SU-DHL-6 (cell line): Measurements from ENCODE around the gene EIF1.

Experiments
- H2AFZ ChIP-seq: fragments of 200-600 bp; sonication (generic); 2 replicates; pipeline ENCODE4 v1.6.1; 2014; ENCODE audit warnings: low read depth, mild to moderate bottlenecking, moderate library complexity, mixed read lengths, antibody characterized with exemption, low read length; ENCODE audit not compliant: severe bottlenecking
- H3F3A ChIP-seq: fragments of 200-600 bp; shearing (Covaris generic); 2 replicates; pipeline ENCODE4 v1.6.0; 2016; ENCODE audit warnings: antibody characterized with exemption, mild to moderate bottlenecking; ENCODE audit not compliant: insufficient read depth
- H3K27ac ChIP-seq: fragments of 200-600 bp; sonication (generic); 2 replicates; pipeline ENCODE4 v1.5.1; 2016; ENCODE audit warnings: low read depth, mild to moderate bottlenecking, low read length, moderate library complexity, mixed read lengths
- H3K27me3 ChIP-seq: fragments of 200-600 bp; sonication (generic), shearing (Covaris generic); 2 replicates; pipeline ENCODE4 v1.6.0; 2014; ENCODE audit warnings: mild to moderate bottlenecking, low read length
- H3K36me3 ChIP-seq: fragments of 200-600 bp; sonication (generic); 2 replicates; pipeline ENCODE4 v1.6.1; 2014; ENCODE audit warnings: mild to moderate bottlenecking, low read length, mixed read lengths
- H3K4me2 ChIP-seq: fragments of 300-600, 200-600 bp; shearing (Covaris generic), sonication (generic); 2 replicates; pipeline ENCODE4 v1.6.0; 2014; ENCODE audit warnings: low read length, low read depth, mild to moderate bottlenecking; ENCODE audit not compliant: poor library complexity, severe bottlenecking
- H3K4me3 ChIP-seq: fragments of 200-600 bp; sonication (generic); 2 replicates; pipeline ENCODE4 v1.5.1; 2014; ENCODE audit warnings: antibody characterized with exemption, low read length, mild to moderate bottlenecking, mixed read lengths; ENCODE audit not compliant: insufficient read depth, poor library complexity, severe bottlenecking
- H3K79me2 ChIP-seq: fragments of 200-600 bp; sonication (generic); 2 replicates; pipeline ENCODE4 v1.6.1; 2014; ENCODE audit warnings: mild to moderate bottlenecking, low read length, moderate library complexity; ENCODE audit not compliant: insufficient read depth
- H3K9ac ChIP-seq: fragments of 200-600 bp; sonication (generic); 2 replicates; pipeline ENCODE4 v1.7.0; 2014; ENCODE audit warnings: mild to moderate bottlenecking, low read length
- H3K9me2 ChIP-seq: fragments of 200-600 bp; sonication (generic); replicated peaks from 2 replicates; pipeline ENCODE4 v1.6.1; 2014; ENCODE audit warnings: low read length; ENCODE audit not compliant: insufficient read depth
- H3K9me3 ChIP-seq: fragments of 200-600 bp; sonication (generic); 2 replicates; pipeline ENCODE4 v1.6.1; 2014; ENCODE audit warnings: low read length, mixed read lengths; ENCODE audit not compliant: insufficient read depth
- H4K20me1 ChIP-seq: fragments of 200-600 bp; sonication (generic); 2 replicates; pipeline ENCODE4 v1.6.1; 2014; ENCODE audit warnings: low read depth, mild to moderate bottlenecking, antibody characterized with exemption, low read length, moderate library complexity, mixed read lengths
- EZH2phosphoT487 ChIP-seq: fragments of 200-600 bp; sonication (generic), shearing (Covaris generic); conservative IDR thresholded peaks from 2 replicates; pipeline ENCODE4 v1.6.1; 2018; ENCODE audit warnings: mild to moderate bottlenecking, antibody characterized with exemption, low read length, moderate library complexity, mixed read lengths
- TF ChIP-seq, protein P1 (sequence below): fragments of 200-600 bp; sonication (generic); IDR thresholded peaks from one replicate; pipeline ENCODE4 v1.5.1; 2017; ENCODE audit warnings: antibody characterized with exemption, mild to moderate bottlenecking, low read length, moderate library complexity; ENCODE audit not compliant: insufficient read depth, poor library complexity, severe bottlenecking

EIF1 gene

DNA sequence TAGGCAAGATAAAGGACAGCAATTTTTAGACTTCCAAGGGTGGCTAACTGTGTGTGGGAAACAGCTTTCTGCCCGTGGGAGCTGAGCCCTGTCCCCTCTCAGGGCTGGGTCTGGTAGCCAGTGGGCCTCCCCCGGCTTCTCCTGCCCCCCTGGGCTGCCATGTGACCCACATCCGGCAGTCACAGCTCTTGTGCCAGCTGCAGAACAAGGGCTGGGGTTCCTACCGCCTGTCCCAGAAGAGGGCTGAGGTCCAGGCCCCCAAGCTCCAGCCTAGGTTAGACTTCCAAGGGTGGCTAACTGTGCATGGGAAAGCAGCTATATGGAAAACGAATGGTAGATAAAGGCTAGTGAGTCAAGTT is 29.6 kb downstream of the EIF1 start:
- TF ChIP-seq, protein P1, sequence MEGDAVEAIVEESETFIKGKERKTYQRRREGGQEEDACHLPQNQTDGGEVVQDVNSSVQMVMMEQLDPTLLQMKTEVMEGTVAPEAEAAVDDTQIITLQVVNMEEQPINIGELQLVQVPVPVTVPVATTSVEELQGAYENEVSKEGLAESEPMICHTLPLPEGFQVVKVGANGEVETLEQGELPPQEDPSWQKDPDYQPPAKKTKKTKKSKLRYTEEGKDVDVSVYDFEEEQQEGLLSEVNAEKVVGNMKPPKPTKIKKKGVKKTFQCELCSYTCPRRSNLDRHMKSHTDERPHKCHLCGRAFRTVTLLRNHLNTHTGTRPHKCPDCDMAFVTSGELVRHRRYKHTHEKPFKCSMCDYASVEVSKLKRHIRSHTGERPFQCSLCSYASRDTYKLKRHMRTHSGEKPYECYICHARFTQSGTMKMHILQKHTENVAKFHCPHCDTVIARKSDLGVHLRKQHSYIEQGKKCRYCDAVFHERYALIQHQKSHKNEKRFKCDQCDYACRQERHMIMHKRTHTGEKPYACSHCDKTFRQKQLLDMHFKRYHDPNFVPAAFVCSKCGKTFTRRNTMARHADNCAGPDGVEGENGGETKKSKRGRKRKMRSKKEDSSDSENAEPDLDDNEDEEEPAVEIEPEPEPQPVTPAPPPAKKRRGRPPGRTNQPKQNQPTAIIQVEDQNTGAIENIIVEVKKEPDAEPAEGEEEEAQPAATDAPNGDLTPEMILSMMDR: no peak
- no peak for TF ChIP-seq EZH2phosphoT487
- H3K4me2 ChIP-seq: no peak overlapping the region
- no peaks in the 10 kb centered on the region for H4K20me1 ChIP-seq
- no peaks in the 10 kb centered on the region for H3K9me2 ChIP-seq
- H3K36me3 ChIP-seq: no peaks in the 10 kb centered on the region
- no peaks in the 10 kb centered on the region for H3F3A ChIP-seq
- no peaks in the 10 kb centered on the region for H3K79me2 ChIP-seq
- no peak overlapping the region for H3K4me3 ChIP-seq
- H3K27ac ChIP-seq: no peak overlapping the region
- H3K27me3 ChIP-seq: no peaks in the 10 kb centered on the region
- H3K9ac ChIP-seq: no peak overlapping the region
- no peaks in the 10 kb centered on the region for H3K9me3 ChIP-seq
- no peak overlapping the region for H2AFZ ChIP-seq

DNA sequence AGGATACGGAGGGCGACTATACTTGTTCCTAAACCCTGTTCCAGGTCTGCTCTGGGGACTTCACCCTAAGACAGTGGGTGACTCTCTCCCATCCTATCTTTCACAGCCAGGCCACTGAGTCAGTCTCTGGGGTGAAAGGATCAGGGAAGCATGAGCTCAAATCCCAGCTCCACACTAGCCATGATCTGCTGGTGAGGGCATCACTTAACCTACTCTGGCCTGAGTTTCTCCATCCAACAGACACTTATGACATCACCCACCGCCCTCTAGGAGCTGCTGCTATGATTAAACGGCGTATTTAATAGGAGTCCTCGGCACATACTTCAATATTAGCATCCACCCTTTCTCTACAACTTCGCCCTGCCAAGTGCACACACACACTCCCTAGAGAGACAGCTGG is 33.5 kb downstream of the EIF1 start:
- Histone ChIP-seq H4K20me1 (no peaks in the 10 kb centered on the region), H3K9me3 (no peaks in the 10 kb centered on the region), H3K79me2 (no peaks in the 10 kb centered on the region), H3K9ac (no peak overlapping the region), H3K4me3 (no peak overlapping the region), H2AFZ (no peak overlapping the region), H3K27me3 (no peaks in the 10 kb centered on the region), H3K36me3 (no peaks in the 10 kb centered on the region), H3K4me2 (no peak overlapping the region), H3K9me2 (no peaks in the 10 kb centered on the region), H3K27ac (no peak overlapping the region), H3F3A (no peaks in the 10 kb centered on the region)
- TF ChIP-seq EZH2phosphoT487: no peak
- TF ChIP-seq, protein P1: no peak

DNA sequence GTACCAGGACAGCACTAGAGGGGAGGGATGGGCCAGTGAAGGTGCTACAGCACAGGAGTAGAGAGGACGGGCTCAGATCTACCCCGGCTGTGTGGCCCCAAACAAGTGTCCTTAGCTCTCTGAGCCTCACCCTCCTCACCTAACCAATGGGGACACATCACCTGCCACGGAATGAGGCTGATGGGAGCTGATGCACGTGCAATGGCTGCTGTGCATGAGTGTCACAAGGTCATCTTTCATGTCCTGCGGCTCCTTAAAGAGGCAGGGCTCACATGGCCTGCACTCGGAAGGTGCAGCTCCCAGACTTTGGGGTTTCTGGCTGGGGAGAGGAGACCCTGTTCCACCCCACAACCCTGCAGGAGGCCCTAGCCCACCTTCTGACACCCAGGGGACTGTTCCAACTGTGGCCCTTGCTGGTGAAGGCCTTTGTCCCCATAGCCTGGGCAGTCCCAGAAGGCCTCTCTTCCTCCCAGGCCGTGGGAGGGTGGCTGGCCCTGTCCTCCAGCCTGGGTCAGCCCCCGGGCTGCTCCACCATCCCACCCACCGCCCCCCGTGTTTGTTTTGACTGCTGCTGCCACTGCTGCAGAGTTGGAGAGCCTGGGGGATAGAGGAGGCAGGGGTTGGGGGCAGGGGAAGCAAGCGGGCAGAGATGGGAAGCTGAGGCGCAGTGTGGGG is 35.3 kb downstream of the EIF1 start:
- Histone ChIP-seq H3F3A (no peaks in the 10 kb centered on the region), H3K27ac (no peak overlapping the region), H3K9me3 (no peaks in the 10 kb centered on the region), H3K9me2 (no peaks in the 10 kb centered on the region), H3K36me3 (no peaks in the 10 kb centered on the region), H2AFZ (no peak overlapping the region), H3K9ac (no peak overlapping the region), H3K79me2 (no peaks in the 10 kb centered on the region), H3K4me3 (no peak overlapping the region), H4K20me1 (no peaks in the 10 kb centered on the region), H3K4me2 (no peak overlapping the region), H3K27me3 (no peaks in the 10 kb centered on the region)
- TF ChIP-seq, protein P1: no peak
